Measurements from ENCODE around the gene FLT1.

Gene FLT1

DNA sequence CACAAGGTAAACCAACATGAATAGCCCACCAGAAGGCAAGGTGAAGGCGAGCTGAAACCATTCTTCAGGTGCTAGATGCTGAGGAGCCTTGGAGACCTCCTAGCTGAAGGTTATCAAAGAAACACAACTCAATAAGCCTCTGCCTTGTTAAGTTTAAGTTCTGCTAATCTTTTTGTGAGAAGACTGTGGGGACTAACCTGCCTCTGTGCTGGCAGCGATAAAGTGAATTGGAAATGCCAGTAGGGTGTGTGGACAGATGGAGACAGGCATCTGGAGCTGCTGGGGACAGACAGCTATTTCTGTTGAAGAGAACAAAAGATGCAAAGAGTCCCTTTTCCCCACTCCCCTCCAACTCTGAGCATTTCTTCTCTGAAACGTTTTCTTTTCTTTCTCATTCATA is 33.5 kb upstream of the FLT1 start:
- no peak for DNase-seq

DNA sequence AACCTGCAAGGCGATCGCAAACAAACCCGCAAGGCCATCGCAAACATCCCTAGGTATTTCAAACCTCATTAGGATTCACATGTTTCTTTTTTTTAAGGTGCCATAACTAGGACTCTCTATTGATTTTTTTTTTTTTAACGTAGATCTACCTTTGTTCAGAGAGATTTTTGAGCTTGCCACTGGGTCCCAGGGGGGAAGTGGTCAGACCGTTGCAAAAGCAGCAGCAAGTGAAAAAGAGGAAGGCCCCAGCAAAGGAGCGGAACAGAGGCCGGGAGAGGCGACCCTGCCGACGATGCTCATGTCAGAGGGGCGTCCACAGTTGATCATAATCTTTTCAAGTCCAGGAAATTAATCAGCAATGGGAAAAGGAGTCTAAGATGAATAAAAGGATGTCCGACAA is 32.7 kb upstream of the FLT1 start:
- DNase-seq = no peak

GRCh38 chr13:28526876-28527275 is 31.9 kb upstream of the FLT1 start:
- DNase-seq = no peak

DNA sequence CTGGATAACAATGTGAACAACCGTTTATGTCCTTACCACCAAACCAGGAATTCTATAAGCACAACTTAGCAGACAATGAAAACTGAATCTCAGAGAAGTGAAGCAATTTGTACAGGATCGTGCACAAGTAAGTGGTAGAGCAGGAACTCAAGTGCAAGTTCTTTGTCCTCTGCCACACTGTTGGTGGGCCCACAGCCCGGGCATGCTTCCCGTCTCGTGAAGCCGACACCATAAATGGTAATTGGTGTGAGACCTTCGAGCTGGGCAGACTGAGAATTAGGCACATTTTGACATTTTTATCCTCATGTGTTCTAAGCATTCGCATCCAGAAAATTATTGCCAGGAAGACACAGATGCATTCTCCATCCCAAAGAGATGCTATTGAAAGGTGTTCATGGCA is 27.9 kb upstream of the FLT1 start:
- no peak for DNase-seq

DNA sequence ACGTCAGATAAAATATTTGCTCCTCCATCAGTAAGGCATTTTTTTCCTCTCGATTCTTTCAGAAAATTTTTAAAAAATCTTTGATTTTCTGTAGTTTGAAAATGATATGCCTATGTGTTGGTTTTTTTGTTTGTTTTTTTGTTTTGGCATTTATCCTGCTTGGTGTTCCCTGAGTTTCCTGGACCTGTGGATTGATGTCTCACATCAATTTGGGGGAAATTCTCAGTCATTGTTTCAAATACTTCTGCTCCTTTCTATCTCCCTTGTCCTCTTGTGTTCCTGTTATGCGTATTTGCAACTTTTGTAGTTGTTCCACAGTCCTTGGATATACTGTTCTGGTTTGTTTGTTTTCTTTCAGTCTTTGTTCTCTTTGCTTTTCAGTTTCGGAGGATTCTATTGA is 18.8 kb upstream of the FLT1 start:
- DNase-seq = no peak

- DNase-seq = no peak
These were observed 15.6 kb upstream of the FLT1 start for GRCh38 chr13:28510542-28510941.

- DNase-seq = no peak
These were observed 15.1 kb upstream of the FLT1 start for GRCh38 chr13:28510066-28510465.

DNA sequence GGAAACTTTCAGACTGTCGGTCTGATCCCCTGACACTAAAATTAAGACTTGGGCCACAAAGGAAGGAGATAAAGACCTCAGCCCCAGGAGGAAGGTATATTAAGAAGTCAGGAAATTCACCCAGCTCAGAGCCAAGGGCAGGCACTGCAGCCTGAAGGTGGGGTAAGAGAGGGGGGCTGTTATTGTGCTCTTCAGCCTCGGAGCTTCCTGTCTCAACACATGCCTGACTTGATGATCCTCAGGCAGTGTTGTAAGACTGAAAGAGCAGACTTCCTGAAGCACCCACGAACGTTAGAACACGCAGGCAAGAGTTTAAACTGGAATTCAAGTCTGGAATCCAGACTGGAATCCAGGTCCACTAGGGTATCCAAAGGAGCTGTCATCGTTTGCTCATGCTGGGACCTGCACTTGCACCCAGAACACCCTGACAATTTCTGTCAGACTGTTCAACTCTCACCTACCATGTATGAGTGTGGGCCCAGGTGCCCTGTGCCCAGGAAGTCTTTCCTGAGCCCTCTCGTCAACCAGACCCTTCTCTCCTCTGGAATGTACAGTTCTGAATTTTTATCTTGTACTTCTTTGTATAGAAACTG is 10.7 kb upstream of the FLT1 start:
- no peak for DNase-seq

DNA sequence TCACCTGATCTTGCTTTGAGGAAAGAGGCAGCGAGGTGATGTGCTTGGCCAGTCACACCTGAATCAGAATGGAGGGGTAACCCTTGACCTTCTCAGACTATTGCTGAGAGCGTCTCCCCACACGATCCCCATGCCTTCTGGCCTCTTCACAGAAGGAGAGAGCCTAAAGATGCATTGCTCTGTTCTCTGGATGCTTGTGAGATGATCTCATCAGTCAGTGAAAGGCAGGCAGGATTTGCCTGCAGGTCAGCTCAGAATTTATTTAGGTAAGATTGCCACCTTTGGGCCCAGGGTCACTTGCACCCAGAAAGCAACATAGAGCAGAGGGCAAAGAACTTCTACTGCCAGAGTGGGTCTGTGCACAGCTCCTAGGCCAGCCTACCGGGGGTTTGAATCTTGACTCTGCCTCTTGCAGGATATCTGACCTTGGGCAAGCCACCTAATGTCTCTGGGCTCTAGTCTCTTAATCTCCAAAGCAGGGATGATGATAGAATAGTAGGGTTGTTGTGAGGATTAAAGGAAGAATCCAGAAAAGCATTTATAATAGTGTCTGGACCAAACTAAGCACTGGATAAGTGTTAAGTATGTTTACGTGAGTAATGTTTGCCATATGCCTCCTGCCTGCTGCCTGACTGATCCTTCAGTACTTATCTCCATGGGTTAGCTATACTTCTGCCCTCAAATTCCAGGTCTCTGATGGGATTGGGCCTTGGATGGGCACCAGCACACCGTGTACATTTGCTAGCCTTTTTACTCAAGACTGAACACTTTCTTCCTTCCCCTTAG is 8.4 kb upstream of the FLT1 start:
- DNase-seq = no peak

- DNase-seq = no peak
These were observed 6.6 kb upstream of the FLT1 start for GRCh38 chr13:28501547-28501946.

DNA sequence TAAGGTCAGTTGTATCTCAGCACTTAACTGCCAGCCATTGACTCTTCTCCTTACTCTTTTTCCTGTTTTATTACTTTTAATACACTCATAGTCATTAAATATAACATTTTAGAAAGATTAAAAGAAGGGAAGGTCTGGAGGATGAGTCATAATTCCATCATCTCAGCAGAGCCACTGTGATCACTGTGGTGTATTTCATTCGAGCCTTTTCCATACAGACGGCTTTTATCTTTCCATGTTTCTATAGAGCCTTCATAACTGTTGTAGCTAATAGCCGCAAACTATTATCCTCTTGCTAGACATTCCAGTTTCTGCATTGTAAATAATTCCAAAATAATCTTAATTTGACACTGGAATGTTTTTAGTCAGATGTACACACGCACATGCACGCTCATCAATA is 4.7 kb upstream of the FLT1 start:
- no peak for DNase-seq

- DNase-seq = no peak
These were observed 3.7 kb upstream of the FLT1 start for GRCh38 chr13:28498481-28499115.

GRCh38 chr13:28497143-28497876 is 2.4 kb upstream of the FLT1 start:
- DNase-seq = no peak

DNA sequence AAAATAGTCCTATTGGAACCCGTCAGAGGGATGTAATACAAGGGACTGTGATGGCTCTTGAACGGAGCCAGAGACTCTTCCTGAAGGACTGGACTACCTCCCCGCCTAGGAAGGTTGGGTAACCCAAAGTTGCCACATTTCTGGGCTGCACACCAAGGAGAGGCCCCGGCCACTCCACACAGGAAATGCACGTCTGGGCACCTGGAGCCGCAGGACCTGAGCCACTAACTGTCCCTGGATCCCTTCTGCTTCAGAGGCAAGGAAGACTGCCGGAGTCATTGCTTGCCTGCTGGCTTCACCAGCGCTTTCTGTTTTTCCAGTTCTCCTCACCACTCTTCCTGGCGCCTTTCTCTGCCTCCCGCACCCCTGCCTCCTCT is 1.2 kb upstream of the FLT1 start:
- no peak for DNase-seq

DNA sequence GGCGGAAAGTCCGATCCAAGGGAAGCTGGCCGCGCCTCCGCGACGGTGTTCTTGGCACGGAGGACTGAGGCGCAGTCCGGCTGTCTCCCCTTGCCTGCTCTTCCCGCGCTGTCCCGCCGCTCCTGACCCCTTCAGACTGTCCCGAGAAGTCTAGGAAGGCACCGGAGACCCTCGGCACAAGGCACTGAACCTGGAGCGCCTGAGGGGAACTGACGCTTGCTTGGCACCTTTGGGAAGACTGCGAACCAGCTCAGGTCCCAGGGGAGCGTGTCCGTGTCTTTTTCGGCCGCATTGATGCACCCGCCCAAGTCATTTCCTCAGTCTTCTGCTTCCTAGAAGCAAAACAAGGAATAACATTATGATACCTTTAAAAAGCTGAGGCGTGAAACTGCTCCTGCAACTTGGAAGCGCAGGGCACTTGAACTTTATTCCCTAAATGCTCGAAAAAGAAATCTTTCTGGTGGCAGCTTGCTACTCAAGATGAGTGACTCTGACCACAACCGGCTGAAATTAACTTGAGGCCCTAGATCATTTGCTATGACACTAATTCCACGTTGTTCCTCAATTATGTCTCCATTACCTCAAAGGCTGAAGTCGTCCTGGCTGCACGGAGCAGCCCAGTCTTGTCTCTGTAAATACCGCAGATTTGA is 735 bp upstream of the FLT1 start:
- no peak for DNase-seq

DNA sequence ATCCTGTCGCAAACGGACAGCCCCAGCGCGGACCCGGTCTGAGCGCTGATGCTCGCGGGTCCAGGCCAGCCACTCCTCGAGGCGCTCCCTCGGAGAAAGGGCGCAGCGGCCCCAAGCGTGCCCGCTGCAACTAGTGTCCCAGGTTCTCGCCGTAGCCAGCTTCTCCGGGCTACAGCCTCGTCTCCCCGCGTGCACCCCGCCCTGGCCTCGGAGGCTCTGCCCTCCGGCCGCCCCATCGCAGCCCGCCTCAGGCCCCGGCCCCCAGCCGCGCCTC is 487 bp downstream of the FLT1 start:
- DNase-seq = no peak

- DNase-seq = no peak
These were observed 1.0 kb downstream of the FLT1 start for GRCh38 chr13:28493740-28494503.

- DNase-seq = no peak
These were observed 2.2 kb downstream of the FLT1 start for GRCh38 chr13:28492569-28493367.

GRCh38 chr13:28490061-28490460 is 4.9 kb downstream of the FLT1 start:
- DNase-seq = no peak

- no peak for DNase-seq
These were observed 5.4 kb downstream of the FLT1 start for GRCh38 chr13:28489524-28489931.

DNA sequence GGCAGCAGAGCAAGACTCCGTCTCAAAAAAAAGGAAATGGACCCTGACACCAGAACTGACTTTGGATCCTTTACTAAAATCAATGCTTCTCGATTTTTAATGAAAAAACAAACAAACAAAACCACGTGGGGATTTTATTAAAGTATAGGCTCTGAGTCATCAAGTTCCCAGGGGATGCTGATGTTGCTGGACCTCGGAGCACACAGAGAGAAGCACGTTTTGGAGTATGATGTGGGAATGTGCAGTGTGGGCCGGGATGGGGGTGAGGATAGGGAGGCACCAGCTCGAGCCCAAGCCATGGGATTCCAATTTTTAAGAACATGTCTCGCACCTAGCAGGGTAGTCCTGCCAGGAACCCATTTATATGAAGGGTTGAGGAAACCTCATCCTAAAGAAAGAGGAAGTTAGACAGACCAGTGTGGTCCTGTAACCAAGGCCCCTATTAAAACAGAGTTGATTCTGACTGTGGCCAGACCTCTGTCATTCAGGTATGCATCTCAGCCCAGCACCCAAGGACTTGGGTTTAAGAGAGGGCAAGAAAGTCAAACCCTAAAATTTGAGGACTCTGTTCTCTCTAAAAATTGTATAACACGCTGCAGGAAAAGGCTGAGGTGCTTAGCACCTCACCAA is 6.4 kb downstream of the FLT1 start:
- no peak for DNase-seq
